ENCODE measurements around the gene P2RX5.

- no peak for TF ChIP-seq CTCF (IDR thresholded peaks at IDR 0.05)
- no peak for TF ChIP-seq POLR2A (IDR thresholded peaks at IDR 0.05)
Observed at GRCh38 chr17:3745071-3745470, 49.1 kb upstream of the P2RX5 start.

All from heart left ventricle (tissue), 13 donors.